Neuronal stem cell (in vitro differentiated cells): ENCODE data around the gene ABCC10.

Experiments used
- DNase-seq: peaks from one replicate; pipeline ENCODE4 v3.0.0-alpha.2; 2013; ENCODE audit warnings: low spot score
- H2AFZ ChIP-seq: one replicate; pipeline ENCODE4 v1.6.1; 2013; ENCODE audit warnings: mild to moderate bottlenecking, low read length, inconsistent platforms
- H2AK5ac ChIP-seq: 2 replicates; pipeline ENCODE4 v1.6.1; 2013; ENCODE audit warnings: low read depth, mild to moderate bottlenecking, inconsistent platforms, low read length, moderate library complexity, mixed read lengths
- H2BK120ac ChIP-seq: 2 replicates; pipeline ENCODE4 v1.6.1; 2013; ENCODE audit warnings: low read depth, mild to moderate bottlenecking, inconsistent platforms, low read length, moderate library complexity, mixed read lengths
- H2BK12ac ChIP-seq: one replicate; pipeline ENCODE4 v1.6.1; 2013; ENCODE audit warnings: low read length, inconsistent platforms
- H2BK15ac ChIP-seq: 2 replicates; pipeline ENCODE4 v1.6.1; 2013; ENCODE audit warnings: mild to moderate bottlenecking, low read length, inconsistent platforms, mixed read lengths
- H2BK5ac ChIP-seq: one replicate; pipeline ENCODE4 v1.6.1; 2013; ENCODE audit warnings: inconsistent platforms, mild to moderate bottlenecking, low read length, moderate library complexity
- H3K14ac ChIP-seq: one replicate; pipeline ENCODE4 v1.6.1; 2013; ENCODE audit warnings: low read length, inconsistent platforms
- H3K18ac ChIP-seq: 2 replicates; pipeline ENCODE4 v1.6.1; 2013; ENCODE audit warnings: low read length, inconsistent platforms
- H3K23ac ChIP-seq: 2 replicates; pipeline ENCODE4 v1.6.1; 2013; ENCODE audit warnings: low read depth, mild to moderate bottlenecking, mixed read lengths, low read length, inconsistent platforms; ENCODE audit not compliant: poor library complexity
- H3K27ac ChIP-seq: replicated peaks from 3 replicates; pipeline ENCODE4 v1.5.1; 2013; ENCODE audit warnings: low read length, inconsistent platforms
- H3K27me3 ChIP-seq, 3 experiments: 2 replicates each; pipeline ENCODE4 v1.6.1; 2013; ENCODE audit warnings: low read length in 3 of 3, mild to moderate bottlenecking in 2 of 3, inconsistent platforms in 1 of 3, low read depth in 1 of 3, mixed read lengths in 1 of 3, moderate library complexity in 1 of 3; ENCODE audit not compliant: control insufficient read depth in 3 of 3, insufficient read depth in 3 of 3
- H3K36me3 ChIP-seq, 2 donors: replicated peaks in 1 of 2; 2 replicates each; pipeline ENCODE4 v1.6.1; 2013; ENCODE audit warnings: low read length in 2 of 2; ENCODE audit not compliant: control insufficient read depth in 2 of 2, insufficient read depth in 2 of 2
- H3K4ac ChIP-seq: 2 replicates; pipeline ENCODE4 v1.6.1; 2013; ENCODE audit warnings: inconsistent platforms, mild to moderate bottlenecking, low read length, moderate library complexity
- H3K4me1 ChIP-seq, 2 donors: 1 replicate in 1 of 2; 2 replicates in 1 of 2; pipeline ENCODE4 v1.6.1; 2013; ENCODE audit warnings: low read length in 2 of 2, low read depth in 1 of 2; ENCODE audit not compliant: control insufficient read depth in 2 of 2, insufficient read depth in 1 of 2
- H3K4me2 ChIP-seq: one replicate; pipeline ENCODE4 v1.6.1; 2013; ENCODE audit warnings: mild to moderate bottlenecking, low read length, inconsistent platforms; ENCODE audit not compliant: insufficient read depth, poor library complexity, severe bottlenecking
- H3K4me3 ChIP-seq, 2 donors: 2 replicates each; pipeline ENCODE4 v1.5.1; 2013; ENCODE audit warnings: low read length in 2 of 2, mild to moderate bottlenecking in 2 of 2, inconsistent platforms in 1 of 2, moderate library complexity in 1 of 2
- H3K79me1 ChIP-seq: one replicate; pipeline ENCODE4 v1.6.1; 2013; ENCODE audit warnings: low read depth, mild to moderate bottlenecking, inconsistent platforms, low read length, moderate library complexity
- H3K9ac ChIP-seq: one replicate; pipeline ENCODE4 v1.6.1; 2013; ENCODE audit warnings: mild to moderate bottlenecking, low read depth, low read length, inconsistent platforms; ENCODE audit not compliant: poor library complexity
- H3K9me3 ChIP-seq, 2 donors: replicated peaks in 1 of 2; 2 replicates each; pipeline versions ENCODE3 to v1.6.1; 2013; ENCODE audit warnings: low read length in 2 of 2, mild to moderate bottlenecking in 2 of 2, inconsistent platforms in 1 of 2, low read depth in 1 of 2, mixed read lengths in 1 of 2, moderate library complexity in 1 of 2; ENCODE audit not compliant: control insufficient read depth in 2 of 2, insufficient read depth in 1 of 2
- H4K8ac ChIP-seq: one replicate; pipeline ENCODE4 v1.6.1; 2013; ENCODE audit warnings: low read depth, mild to moderate bottlenecking, inconsistent platforms, low read length, moderate library complexity
- H4K91ac ChIP-seq: one replicate; pipeline ENCODE4 v1.6.1; 2013; ENCODE audit warnings: low read length, low read depth, mild to moderate bottlenecking, inconsistent platforms; ENCODE audit not compliant: poor library complexity
- WGBS, 2 donors: extraction: QIAGEN DNeasy Blood & Tissue Kit; methylation state at CpG; one replicate each; pipeline ENCODE4 v1.1.7; 2013; ENCODE audit warnings: missing lambda C conversion rate in 2 of 2, mixed read lengths in 1 of 2; ENCODE audit not compliant: insufficient read length in 2 of 2, insufficient replicate concordance in 1 of 2; ENCODE audit errors: extremely low coverage in 2 of 2; 5-methylcytosine and 5-hydroxymethylcytosine counted together

Gene ABCC10

GRCh38 chr6:43432009-43432945 is 4.9 kb downstream of the ABCC10 start:
- H3K79me1 ChIP-seq: peaks cover 2% of the 10 kb centered on the region
- no peak overlapping the region for H3K14ac ChIP-seq
- no peaks in the 10 kb centered on the region for H3K9me3 ChIP-seq
- no CpG with 5 or more reads among the region's 19 CpGs for WGBS, 2 donors
- no peak overlapping the region for H4K8ac ChIP-seq
- H2BK12ac ChIP-seq: no peak overlapping the region
- no peak overlapping the region for H3K4me2 ChIP-seq
- no peak overlapping the region for H2AFZ ChIP-seq
- no peak overlapping the region for H3K27ac ChIP-seq
- H2AK5ac ChIP-seq: no peak overlapping the region
- peaks cover 8 to 25% of the 10 kb centered on the region in 2 donors for H3K36me3 ChIP-seq
- H4K91ac ChIP-seq: no peak overlapping the region
- no peak overlapping the region for H2BK15ac ChIP-seq
- DNase-seq: no peak
- no peak overlapping the region for H3K4me3 ChIP-seq
- H3K4me1 ChIP-seq: peaks cover 0 to 15% of the 10 kb centered on the region in 2 donors
- no peak overlapping the region for H3K4ac ChIP-seq
- peak overlapping the region; percentile 10 for H3K23ac ChIP-seq
- peak overlapping the region; percentile 58 for H2BK5ac ChIP-seq
- no peak overlapping the region for H3K18ac ChIP-seq
- no peaks in the 10 kb centered on the region for H3K27me3 ChIP-seq
- H3K9ac ChIP-seq: peak overlapping the region; percentile 13
- no peak overlapping the region for H2BK120ac ChIP-seq

GRCh38 chr6:43433148-43433547 is 5.8 kb downstream of the ABCC10 start:
- DNase-seq: no peak
- no peak overlapping the region for H3K4me3 ChIP-seq
- H2BK15ac ChIP-seq: no peak overlapping the region
- peak overlapping the region; percentile 38 for H3K23ac ChIP-seq
- H3K9me3 ChIP-seq: no peaks in the 10 kb centered on the region
- no peak overlapping the region for H3K9ac ChIP-seq
- H3K27ac ChIP-seq: no peak overlapping the region
- peaks cover 0 to 15% of the 10 kb centered on the region in 2 donors for H3K4me1 ChIP-seq
- H3K79me1 ChIP-seq: peaks cover 2% of the 10 kb centered on the region
- no peak overlapping the region for H4K8ac ChIP-seq
- H2AFZ ChIP-seq: no peak overlapping the region
- H3K36me3 ChIP-seq: peaks cover 8 to 25% of the 10 kb centered on the region in 2 donors
- WGBS, 2 donors: no CpG with 5 or more reads among the region's 8 CpGs
- no peak overlapping the region for H3K14ac ChIP-seq
- peak overlapping the region; percentile 58 for H2BK5ac ChIP-seq
- no peak overlapping the region for H3K4me2 ChIP-seq
- H3K4ac ChIP-seq: no peak overlapping the region
- no peak overlapping the region for H3K18ac ChIP-seq
- H3K27me3 ChIP-seq: no peaks in the 10 kb centered on the region
- H4K91ac ChIP-seq: no peak overlapping the region
- H2BK12ac ChIP-seq: no peak overlapping the region
- no peak overlapping the region for H2BK120ac ChIP-seq
- no peak overlapping the region for H2AK5ac ChIP-seq

DNA sequence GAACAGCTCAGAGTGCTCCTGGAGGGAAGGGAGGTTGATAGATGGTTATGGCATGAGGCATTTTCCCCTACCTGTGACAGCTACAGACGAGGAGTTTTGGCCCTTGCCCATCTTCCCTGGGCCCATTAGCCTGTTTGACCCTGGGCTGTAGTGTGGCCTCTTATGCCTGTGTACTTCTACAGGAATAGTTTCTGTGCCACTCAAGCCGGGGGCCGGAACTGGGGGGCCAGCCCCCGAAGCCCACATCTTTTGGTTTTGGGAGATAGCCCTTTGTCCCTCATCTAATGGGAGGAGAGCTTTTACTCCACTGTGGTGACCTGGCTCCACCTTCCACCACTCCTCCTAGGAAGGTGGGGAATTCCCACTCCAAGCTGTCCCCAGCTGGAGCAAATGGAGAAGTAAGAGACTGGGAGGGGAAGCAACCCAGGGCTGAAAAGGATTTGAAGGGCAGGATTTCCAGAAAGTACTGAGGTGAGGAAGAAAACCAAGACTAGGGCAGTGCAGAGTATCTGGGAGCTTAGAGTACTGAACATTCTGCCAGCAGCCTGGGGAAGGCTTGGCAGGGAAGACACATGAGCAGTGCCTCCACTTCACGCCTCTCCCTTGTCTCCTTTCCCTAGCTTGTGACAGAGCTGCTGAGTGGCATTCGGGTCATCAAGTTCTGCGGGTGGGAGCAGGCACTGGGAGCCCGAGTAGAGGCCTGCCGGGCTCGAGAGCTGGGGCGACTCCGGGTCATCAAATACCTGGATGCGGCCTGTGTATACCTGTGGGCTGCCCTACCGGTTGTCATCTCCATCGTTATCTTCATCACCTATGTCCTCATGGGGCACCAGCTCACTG is 6.9 kb downstream of the ABCC10 start:
- Histone ChIP-seq H2BK120ac (no peak overlapping the region), H3K9ac (no peak overlapping the region), H3K27me3 (no peaks in the 10 kb centered on the region), H3K79me1 (peaks cover 2% of the 10 kb centered on the region), H2AK5ac (no peak overlapping the region), H3K4ac (no peak overlapping the region), H3K36me3 (peaks cover 8 to 25% of the 10 kb centered on the region in 2 donors), H3K27ac (no peak overlapping the region), H3K4me3 (no peak overlapping the region), H3K9me3 (no peaks in the 10 kb centered on the region), H2BK5ac (no peak overlapping the region), H4K91ac (no peak overlapping the region), H2BK15ac (no peak overlapping the region), H3K4me2 (no peak overlapping the region), H2AFZ (no peak overlapping the region), H3K4me1 (peaks cover 0 to 11% of the 10 kb centered on the region in 2 donors), H3K23ac (no peak overlapping the region), H2BK12ac (no peak overlapping the region), H4K8ac (no peak overlapping the region), H3K14ac (no peak overlapping the region), H3K18ac (no peak overlapping the region)
- DNase-seq: no peak
- no CpG with 5 or more reads among the region's 15 CpGs for WGBS, 2 donors

DNA sequence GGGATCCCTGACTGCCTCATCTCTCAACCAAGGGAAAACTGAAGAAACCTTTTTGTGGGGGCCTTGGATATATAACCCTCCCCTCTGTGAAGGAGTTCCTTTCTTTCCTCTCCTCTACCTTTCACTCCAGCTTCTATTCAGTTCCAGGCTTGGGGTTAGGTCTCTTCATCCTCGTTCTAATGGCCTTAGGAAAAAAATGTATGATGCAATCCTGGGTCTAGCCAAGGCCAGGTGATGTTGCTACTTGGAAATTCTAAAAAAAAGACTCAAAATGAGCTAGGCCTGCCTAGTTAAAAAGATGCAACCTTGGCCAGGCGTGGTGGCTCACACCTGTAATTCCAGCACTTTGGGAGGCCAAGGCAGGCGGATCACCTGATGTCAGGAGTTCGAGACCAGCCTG is 7.6 kb downstream of the ABCC10 start:
- Histone ChIP-seq H3K18ac (no peak overlapping the region), H3K27me3 (no peaks in the 10 kb centered on the region), H3K4me2 (no peak overlapping the region), H2AK5ac (no peak overlapping the region), H3K9ac (no peak overlapping the region), H4K91ac (no peak overlapping the region), H3K4me3 (no peak overlapping the region), H3K27ac (no peak overlapping the region), H3K4me1 (peaks cover 0 to 11% of the 10 kb centered on the region in 2 donors), H2BK120ac (no peak overlapping the region), H3K4ac (no peak overlapping the region), H3K36me3 (peaks cover 8 to 25% of the 10 kb centered on the region in 2 donors), H2BK15ac (no peak overlapping the region), H4K8ac (no peak overlapping the region), H2AFZ (no peak overlapping the region), H3K23ac (no peak overlapping the region), H3K79me1 (peaks cover 2% of the 10 kb centered on the region), H2BK12ac (no peak overlapping the region), H2BK5ac (no peak overlapping the region), H3K14ac (no peak overlapping the region), H3K9me3 (no peaks in the 10 kb centered on the region)
- no peak for DNase-seq
- no CpG with 5 or more reads among the region's 4 CpGs for WGBS, 2 donors
